K562 (cell line): ENCODE results near the gene NRG2. TPM values are rescaled to one million over a fixed set of nuclear protein-coding genes. Genes with fewer than 3 reads are reported as not detected.

Source experiments
- RAD21 ChIP-seq, 2 experiments: fragments of 250-450 bp in 1 of 2; fragments of 450-650 bp in 1 of 2; sonication (Bioruptor Pico) in 1 of 2; formaldehyde crosslinking in 1 of 2; IDR thresholded peaks in 1 of 2; conservative IDR thresholded peaks in 1 of 2; 2 replicates each; pipeline versions ENCODE4 v1.4.0 to v1.8.0; 2020 to 2022; ENCODE audit warnings: mild to moderate bottlenecking in 2 of 2, moderate library complexity in 1 of 2
- REST ChIP-seq, 2 experiments: fragments of 450-650 bp; formaldehyde crosslinking in 1 of 2; IDR thresholded peaks; 2 replicates each; pipeline versions ENCODE4 v1.4.0 to v1.6.1; 2014 to 2020; ENCODE audit warnings: mild to moderate bottlenecking in 2 of 2, borderline replicate concordance in 1 of 2, low read depth in 1 of 2
- polyA plus RNA-seq, 8 experiments: library from polyadenylated mRNA; depleted of rRNA in 4 of 8; stranded (reverse) in 5 of 8; unstranded in 3 of 8; fragments of >200 nt; fragmentation: Nextera tagmentation in 2 of 8; fragmentation: Illumina TruSeq in 1 of 8; extraction: Ambion mirVana in 2 of 8; extraction: Trizol in 1 of 8; gene quantifications; 2 replicates each; pipeline versions ENCODE4 v1.2.1 to v1.2.3, GENCODE V29; 2011 to 2014; ENCODE audit warnings: inconsistent platforms in 1 of 8, missing spikeins in 1 of 8
- total RNA-seq, 7 experiments: library from RNA; depleted of rRNA in 6 of 7; stranded (reverse); fragments of >200 nt in 6 of 7; fragmentation: Illumina TruSeq in 2 of 7; extraction: Trizol in 2 of 7; gene quantifications; 2 replicates each; pipeline versions ENCODE4 v1.2.1 to v1.2.3, GENCODE V29; 2011 to 2021; ENCODE audit warnings: low replicate concordance in 1 of 7

The NRG2 gene
- total and polyA plus RNA-seq, 9 of the 15 experiments (the other 6 are each of a cell fraction or from before 2014, with no cell fraction given), result not detected

GRCh38 chr5:140075371-140075770 is 32.3 kb upstream of the NRG2 start (continued):
- TF ChIP-seq REST (IDR thresholded peaks at IDR 0.05; ENCODE audit: borderline replicate concordance) (peak; percentile 53; the same call in 1 of the 2 replicates), REST (CRISPR knock-in tag; IDR thresholded peaks at IDR 0.05; ENCODE audit: low read depth) (no peak), RAD21 (CRISPR knock-in tag; conservative IDR thresholded peaks at IDR 0.05 in 1 of 2, IDR thresholded peaks at IDR 0.05 in 1 of 2) (peak; percentile 39 to 66)
- TF ChIP-seq, all 486 proteins: peak for 5
